DND-41 (cell line): ENCODE results near the gene GP1BA.

Experiments
- CTCF ChIP-seq: IDR thresholded peaks from 2 replicates; pipeline ENCODE4 v1.5.1; 2012; ENCODE audit warnings: borderline replicate concordance, low read length, moderate library complexity, mild to moderate bottlenecking; ENCODE audit not compliant: poor library complexity, severe bottlenecking; ENCODE audit errors: extremely low read depth
- EZH2 ChIP-seq: IDR thresholded peaks from 3 replicates; pipeline ENCODE4 v1.6.1; 2012; ENCODE audit warnings: borderline replicate concordance, low read depth, mild to moderate bottlenecking, moderate library complexity, low read length, inconsistent platforms; ENCODE audit not compliant: severe bottlenecking

- no peak for TF ChIP-seq CTCF
- TF ChIP-seq EZH2 = no peak
Observed at GRCh38 chr17:4886830-4887229, 45.2 kb upstream of the GP1BA start.
